GM12872 (cell line): Measurements from ENCODE around the gene NDUFV2.

Experiments used
- TF ChIP-seq, protein P1 (sequence below): IDR thresholded peaks from 3 replicates; pipeline ENCODE4 v1.5.1; 2011; ENCODE audit warnings: low read depth, mild to moderate bottlenecking, low read length, moderate library complexity; ENCODE audit not compliant: insufficient read depth

NDUFV2 gene

DNA sequence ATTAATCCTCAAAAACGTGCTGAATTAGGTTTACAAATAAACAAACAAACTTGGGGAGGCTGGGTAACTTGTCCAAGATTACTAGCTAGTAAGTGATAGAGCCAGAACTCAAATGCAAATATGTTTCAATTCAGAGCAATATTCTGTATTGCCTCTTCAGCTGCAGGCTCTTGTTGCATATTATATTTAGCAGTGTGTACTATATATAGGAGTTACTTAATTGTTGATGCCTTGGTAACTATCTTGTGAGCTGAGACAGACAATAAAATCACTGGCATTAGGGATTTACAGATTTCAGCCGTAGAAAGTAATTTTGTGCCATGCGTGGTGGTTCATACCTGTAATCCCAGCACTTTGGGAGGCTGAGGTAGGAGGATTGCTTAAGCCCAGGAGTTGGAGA, 23.8 kb downstream of the NDUFV2 start:
- TF ChIP-seq, protein P1, sequence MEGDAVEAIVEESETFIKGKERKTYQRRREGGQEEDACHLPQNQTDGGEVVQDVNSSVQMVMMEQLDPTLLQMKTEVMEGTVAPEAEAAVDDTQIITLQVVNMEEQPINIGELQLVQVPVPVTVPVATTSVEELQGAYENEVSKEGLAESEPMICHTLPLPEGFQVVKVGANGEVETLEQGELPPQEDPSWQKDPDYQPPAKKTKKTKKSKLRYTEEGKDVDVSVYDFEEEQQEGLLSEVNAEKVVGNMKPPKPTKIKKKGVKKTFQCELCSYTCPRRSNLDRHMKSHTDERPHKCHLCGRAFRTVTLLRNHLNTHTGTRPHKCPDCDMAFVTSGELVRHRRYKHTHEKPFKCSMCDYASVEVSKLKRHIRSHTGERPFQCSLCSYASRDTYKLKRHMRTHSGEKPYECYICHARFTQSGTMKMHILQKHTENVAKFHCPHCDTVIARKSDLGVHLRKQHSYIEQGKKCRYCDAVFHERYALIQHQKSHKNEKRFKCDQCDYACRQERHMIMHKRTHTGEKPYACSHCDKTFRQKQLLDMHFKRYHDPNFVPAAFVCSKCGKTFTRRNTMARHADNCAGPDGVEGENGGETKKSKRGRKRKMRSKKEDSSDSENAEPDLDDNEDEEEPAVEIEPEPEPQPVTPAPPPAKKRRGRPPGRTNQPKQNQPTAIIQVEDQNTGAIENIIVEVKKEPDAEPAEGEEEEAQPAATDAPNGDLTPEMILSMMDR, result no peak

DNA sequence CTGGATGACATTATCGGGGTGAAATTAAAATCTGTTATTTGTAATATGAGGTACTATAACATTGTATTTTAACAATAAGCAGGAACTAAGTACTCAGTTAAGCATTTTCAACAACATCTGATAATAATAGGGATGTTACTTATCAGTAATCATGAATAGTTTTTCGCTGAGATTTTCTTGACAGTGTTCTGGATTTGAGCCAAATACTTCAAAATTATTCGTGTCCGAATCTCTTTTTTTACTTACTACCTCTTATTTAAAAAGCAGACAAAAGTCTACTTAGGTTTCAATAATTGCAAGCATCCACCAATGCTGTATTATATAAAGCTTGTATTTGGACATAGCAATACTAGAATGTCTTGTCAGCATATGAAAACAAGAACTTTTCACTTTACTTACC, 27.7 kb downstream of the NDUFV2 start:
- TF ChIP-seq, protein P1, result no peak

DNA sequence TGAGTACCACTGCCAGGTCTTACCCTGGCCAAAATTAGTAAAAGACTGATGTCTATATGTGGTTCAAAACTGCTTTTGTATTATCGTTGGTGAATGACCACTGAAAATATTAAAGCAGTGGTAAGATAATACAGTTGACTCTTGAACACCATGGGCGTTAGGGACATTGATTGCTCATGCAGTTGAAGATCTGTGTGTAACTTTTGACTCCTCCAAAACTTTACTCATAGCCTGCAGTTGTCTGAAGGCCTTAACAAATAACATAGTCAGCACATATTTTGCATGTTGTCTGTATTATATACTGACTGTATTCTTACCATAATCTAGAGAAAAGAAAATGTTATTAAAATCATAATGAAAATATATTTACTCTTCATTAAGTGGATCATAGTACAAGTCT, 28.3 kb downstream of the NDUFV2 start:
- TF ChIP-seq, protein P1, result no peak

DNA sequence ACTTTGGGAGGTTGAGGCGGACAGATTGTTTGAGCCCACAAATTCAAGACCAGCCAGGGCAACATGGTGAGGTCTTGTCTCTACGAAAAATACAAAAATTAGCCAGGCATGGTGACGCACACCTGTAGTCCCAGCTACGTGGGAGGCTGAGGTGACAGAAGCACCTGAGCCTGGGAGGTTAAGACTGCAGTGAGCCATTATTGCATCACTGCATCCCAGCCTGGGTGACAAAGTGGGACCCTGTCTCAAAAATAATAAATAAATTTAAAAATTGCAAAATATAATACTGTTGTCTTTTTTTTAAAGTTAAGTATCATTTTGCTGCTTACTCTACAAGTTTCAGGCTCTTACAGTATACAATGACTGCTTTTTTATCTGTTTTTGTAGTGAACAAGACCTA, 30.1 kb downstream of the NDUFV2 start:
- TF ChIP-seq, protein P1, result no peak

DNA sequence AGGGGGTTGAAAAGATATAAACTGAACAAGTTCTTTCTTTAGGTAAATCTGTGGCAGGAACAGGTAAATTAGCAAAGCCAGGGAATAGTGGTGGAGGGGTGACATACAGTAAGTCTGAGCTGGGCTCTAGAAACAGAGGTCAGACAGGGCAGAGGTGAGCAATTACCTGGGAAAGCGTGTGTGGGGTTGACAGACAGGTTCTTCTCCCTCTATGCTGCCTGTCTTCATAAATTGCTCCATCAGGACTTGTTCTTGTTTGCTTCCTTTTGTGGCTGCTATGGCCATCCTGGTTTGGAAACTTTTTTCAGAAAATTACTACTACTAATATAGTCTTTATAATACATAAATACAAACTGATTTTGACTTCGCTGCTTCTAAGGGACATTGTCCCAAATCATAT, 30.7 kb downstream of the NDUFV2 start:
- TF ChIP-seq, protein P1, result no peak

DNA sequence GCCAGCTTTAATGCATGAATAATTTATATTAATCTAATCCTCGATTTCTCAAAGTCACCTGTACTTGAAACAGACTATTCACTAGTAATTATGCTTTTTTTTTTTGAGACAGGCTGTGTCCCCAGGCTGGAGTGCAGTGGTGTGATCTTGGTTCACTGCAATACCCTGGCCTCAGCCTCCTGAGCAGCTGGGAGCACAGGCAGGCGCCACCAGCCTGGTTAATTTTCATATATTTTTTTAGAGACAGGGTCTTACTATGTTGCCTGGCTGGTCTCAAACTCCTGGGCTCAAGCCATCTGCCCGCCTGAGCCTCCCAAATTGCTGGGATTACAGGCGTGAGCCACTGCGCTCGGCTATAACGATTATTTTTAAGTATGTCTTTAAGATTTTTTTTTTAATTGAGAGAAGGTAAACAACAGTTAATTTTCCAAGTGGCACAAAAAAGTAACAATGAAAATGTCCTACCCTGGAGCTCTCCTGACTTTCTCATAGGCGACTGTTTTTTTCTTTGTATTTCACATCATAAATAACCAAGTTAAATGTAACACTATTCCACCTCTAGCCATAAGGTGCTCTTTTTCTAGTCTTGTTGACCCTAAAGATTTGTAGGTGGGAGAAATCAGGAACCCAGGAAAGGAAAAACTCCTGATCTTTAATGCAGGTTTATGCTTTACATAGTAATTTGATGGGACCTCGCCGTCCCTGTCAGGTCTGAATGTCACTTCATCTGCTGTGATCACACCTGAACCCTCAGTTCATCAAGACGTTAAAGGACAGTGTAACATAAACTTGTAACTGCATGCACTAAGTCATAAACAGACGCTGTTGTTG, 32.8 kb downstream of the NDUFV2 start:
- TF ChIP-seq, protein P1, result no peak

DNA sequence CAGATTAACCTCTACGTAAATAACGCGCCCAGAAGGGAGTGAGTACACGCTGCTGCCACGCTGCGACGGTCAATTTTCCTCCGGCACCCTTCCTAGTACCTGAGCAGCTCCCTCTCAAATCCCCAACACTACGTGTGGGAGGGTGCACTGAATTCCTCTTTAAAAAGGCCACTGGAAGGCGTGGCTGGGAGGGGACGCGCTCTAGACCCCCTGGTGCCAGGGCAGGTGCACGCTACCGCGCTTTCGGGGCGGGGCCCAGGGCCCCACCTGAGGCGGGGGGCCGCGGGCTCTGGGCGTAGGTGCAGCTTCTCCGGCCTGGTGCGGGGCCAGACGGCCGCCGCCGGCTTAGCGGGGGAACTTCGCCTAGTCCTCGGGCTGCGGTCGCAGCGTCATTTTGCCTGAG, 33.4 kb downstream of the NDUFV2 start:
- TF ChIP-seq, protein P1, result no peak
